Ovary (tissue), 3 donors: ENCODE results near the gene TNS4.

ENCODE experiments used
- CTCF ChIP-seq, 3 donors: fragments of 450-650 bp in 2 of 3; fragments of 200-600 bp in 1 of 3; IDR thresholded peaks; one replicate each; pipeline versions ENCODE4 v1.5.1 to v1.8.0; 2016 to 2022; ENCODE audit warnings: antibody characterized with exemption in 3 of 3, mild to moderate bottlenecking in 1 of 3
- EP300 ChIP-seq: sonication (generic); formaldehyde crosslinking; IDR thresholded peaks from one replicate; pipeline ENCODE4 v1.6.1; 2017; ENCODE audit warnings: antibody characterized with exemption
- POLR2A ChIP-seq: fragments of 450-650 bp; IDR thresholded peaks from one replicate; pipeline ENCODE4 v1.6.1; 2017; ENCODE audit warnings: antibody characterized with exemption, mild to moderate bottlenecking, moderate library complexity
- donor health status: DM: no; HTN: no; CAD: no.

- TF ChIP-seq CTCF (IDR thresholded peaks at IDR 0.05) = no peak
- no peak for TF ChIP-seq EP300
- TF ChIP-seq POLR2A = no peak
Measured at GRCh38 chr17:40436636-40437035, 64.8 kb downstream of the TNS4 start.
